IMR-90 (cell line): Measurements from ENCODE around the gene PQBP1. TPM values are rescaled to one million over a fixed set of nuclear protein-coding genes. Genes with fewer than 3 reads are reported as not detected.

Source experiments
- ATAC-seq: fragments of 200-7000 bp; cut with Tn5 transposase; 2 replicates; pipeline ENCODE4 v1.9.1; 2020; ENCODE audit warnings: low read depth, mild to moderate bottlenecking, moderate library complexity
- BruUV-seq: library from RNA; stranded (reverse); fragments of 400-500 nt; replicated peaks from 2 replicates; lab custom pipeline; 2021; lab: Mats Ljungman, UMichigan
- CTCF ChIA-PET: fragments of 300-600 bp; formaldehyde crosslinking; extraction: SDS; loops from one replicate; lab custom pipeline; 2021; ENCODE audit warnings: antibody characterized with exemption; lab: Yijun Ruan, JAX
- POLR2A ChIA-PET: fragments of 300-600 bp; sonication (Branson Sonifier 250); formaldehyde crosslinking; loops from one replicate; lab custom pipeline; 2022; ENCODE audit warnings: antibody characterized with exemption; ENCODE audit not compliant: unreplicated experiment; lab: Charles Lee
- DNase-seq: peaks from one replicate; pipeline ENCODE4 v3.0.0; 2013
- H2AFZ ChIP-seq: replicated peaks from 2 replicates; pipeline ENCODE3; 2013; ENCODE audit warnings: low read length, mild to moderate bottlenecking; ENCODE audit not compliant: poor library complexity
- H2AK5ac ChIP-seq: 2 replicates; pipeline ENCODE4 v1.6.1; 2013; ENCODE audit warnings: low read depth, low read length, inconsistent platforms
- H2AK9ac ChIP-seq: replicated peaks from 2 replicates; pipeline ENCODE3; 2013; ENCODE audit warnings: mild to moderate bottlenecking, low read depth, low read length, moderate library complexity; ENCODE audit not compliant: poor library complexity
- H2BK120ac ChIP-seq: 2 replicates; pipeline ENCODE4 v1.6.1; 2013; ENCODE audit warnings: low read depth, low read length, inconsistent platforms
- H2BK15ac ChIP-seq: 3 replicates; pipeline ENCODE4 v1.6.1; 2013; ENCODE audit warnings: low read depth, low read length, inconsistent platforms
- H2BK20ac ChIP-seq: 2 replicates; pipeline ENCODE4 v1.6.1; 2013; ENCODE audit warnings: low read depth, mild to moderate bottlenecking, inconsistent platforms, low read length, moderate library complexity
- H2BK5ac ChIP-seq: 2 replicates; pipeline ENCODE4 v1.6.1; 2013; ENCODE audit warnings: mild to moderate bottlenecking, low read depth, low read length, inconsistent platforms; ENCODE audit not compliant: poor library complexity, severe bottlenecking
- H3K14ac ChIP-seq: replicated peaks from 2 replicates; pipeline ENCODE4 v1.6.1; 2013; ENCODE audit warnings: low read depth, low read length, inconsistent platforms
- H3K18ac ChIP-seq: 2 replicates; pipeline ENCODE4 v1.6.1; 2013; ENCODE audit warnings: low read depth, low read length, control low read depth
- H3K23ac ChIP-seq: 2 replicates; pipeline ENCODE4 v1.6.1; 2013; ENCODE audit warnings: low read depth, low read length, inconsistent platforms
- H3K27ac ChIP-seq: 2 replicates; pipeline ENCODE4 v1.5.1; 2013; ENCODE audit warnings: mild to moderate bottlenecking, control low read depth, low read length; ENCODE audit not compliant: insufficient read depth
- H3K27me3 ChIP-seq: 2 replicates; pipeline ENCODE4 v1.6.1; 2013; ENCODE audit warnings: low read length; ENCODE audit not compliant: control insufficient read depth, insufficient read depth
- H3K36me3 ChIP-seq: 2 replicates; pipeline ENCODE4 v1.6.1; 2013; ENCODE audit warnings: low read length, mixed read lengths; ENCODE audit not compliant: control insufficient read depth, insufficient read depth
- H3K4ac ChIP-seq: 2 replicates; pipeline ENCODE4 v1.6.1; 2013; ENCODE audit warnings: low read depth, low read length, inconsistent platforms
- H3K4me1 ChIP-seq: 2 replicates; pipeline ENCODE4 v1.6.1; 2013; ENCODE audit warnings: low read length, mixed read lengths; ENCODE audit not compliant: control insufficient read depth, insufficient read depth
- H3K4me2 ChIP-seq: 2 replicates; pipeline ENCODE4 v1.6.1; 2013; ENCODE audit warnings: low read depth, mild to moderate bottlenecking, control low read depth, low read length, moderate library complexity
- H3K4me3 ChIP-seq: 2 replicates; pipeline ENCODE4 v1.5.1; 2013; ENCODE audit warnings: low read depth, mild to moderate bottlenecking, control low read depth, low read length, moderate library complexity; ENCODE audit not compliant: insufficient read depth
- H3K56ac ChIP-seq: 2 replicates; pipeline ENCODE4 v1.6.1; 2013; ENCODE audit warnings: low read length, inconsistent platforms; ENCODE audit not compliant: insufficient read depth; ENCODE audit errors: extremely low read depth
- H3K79me1 ChIP-seq, 2 experiments: 2 replicates each; pipeline ENCODE4 v1.6.1; 2013; ENCODE audit warnings: low read length in 2 of 2, inconsistent platforms in 1 of 2, low read depth in 1 of 2
- H3K9ac ChIP-seq: 2 replicates; pipeline ENCODE4 v1.6.1; 2013; ENCODE audit warnings: low read depth, low read length, control low read depth
- H3K9me1 ChIP-seq: 2 replicates; pipeline ENCODE4 v1.6.1; 2013; ENCODE audit warnings: low read length, inconsistent platforms; ENCODE audit not compliant: insufficient read depth
- H3K9me3 ChIP-seq: 2 replicates; pipeline ENCODE4 v1.6.1; 2013; ENCODE audit warnings: low read length; ENCODE audit not compliant: control insufficient read depth, insufficient read depth
- H4K20me1 ChIP-seq: 2 replicates; pipeline ENCODE4 v1.6.1; 2013; ENCODE audit warnings: low read length, inconsistent platforms; ENCODE audit not compliant: insufficient read depth
- H4K5ac ChIP-seq: 2 replicates; pipeline ENCODE4 v1.6.1; 2013; ENCODE audit warnings: mild to moderate bottlenecking, low read depth, low read length, control low read depth
- H4K8ac ChIP-seq, 2 experiments: 2 replicates each; pipeline ENCODE4 v1.6.1; 2013; ENCODE audit warnings: low read depth in 2 of 2, low read length in 2 of 2, control low read depth in 1 of 2, inconsistent platforms in 1 of 2
- H4K91ac ChIP-seq: 2 replicates; pipeline ENCODE4 v1.6.1; 2013; ENCODE audit warnings: low read depth, low read length, inconsistent platforms; ENCODE audit not compliant: insufficient read depth
- CHD1 ChIP-seq: IDR thresholded peaks from 2 replicates; pipeline ENCODE4 v1.6.1; 2012; ENCODE audit warnings: low read depth, low read length, improper control_type of control experiment
- FOS ChIP-seq: fragments of 150-350 bp; IDR thresholded peaks from 2 replicates; pipeline ENCODE4 v1.6.1; 2016; ENCODE audit warnings: low read depth, low read length
- MAFK ChIP-seq: IDR thresholded peaks from 2 replicates; pipeline ENCODE4 v1.6.1; 2012; ENCODE audit warnings: low read depth, low read length, improper control_type of control experiment
- MAZ ChIP-seq: IDR thresholded peaks from 2 replicates; pipeline ENCODE4 v1.6.1; 2012; ENCODE audit warnings: low read depth, mild to moderate bottlenecking, low read length, improper control_type of control experiment, moderate library complexity, borderline replicate concordance
- MXI1 ChIP-seq: IDR thresholded peaks from 2 replicates; pipeline ENCODE4 v1.6.1; 2012; ENCODE audit warnings: low read depth, mild to moderate bottlenecking, low read length, moderate library complexity, borderline replicate concordance
- RCOR1 ChIP-seq: IDR thresholded peaks from 2 replicates; pipeline ENCODE4 v1.6.1; 2012; ENCODE audit warnings: mild to moderate bottlenecking, low read length, improper control_type of control experiment; ENCODE audit not compliant: insufficient replicate concordance
- RFX5 ChIP-seq: IDR thresholded peaks from 2 replicates; pipeline ENCODE4 v1.8.0; 2012; ENCODE audit warnings: low read depth, mild to moderate bottlenecking, low read length, moderate library complexity
- WGBS, 2 experiments: methylation state at CpG; one replicate each; pipeline versions ENCODE4 v1.1.5 to v1.1.7; 2013; ENCODE audit warnings: missing lambda C conversion rate in 2 of 2; ENCODE audit not compliant: insufficient read length in 1 of 2; ENCODE audit errors: extremely low coverage in 2 of 2; 5-methylcytosine and 5-hydroxymethylcytosine counted together
- dilution Hi-C: fragments of 300-500 bp; cut with HindIII; formaldehyde crosslinking; loops from one replicate; pipeline ENCODE4 v1.14.3; 2018; ENCODE audit warnings: low sequenced_read_pairs; ENCODE audit not compliant: unreplicated experiment
- in situ Hi-C: fragments of 300-500 bp; cut with MboI; formaldehyde crosslinking; loops from 3 replicates; pipeline ENCODE4 v1.14.3; 2019; ENCODE audit warnings: low sequenced_read_pairs, inconsistent platforms, mixed read lengths
- intact Hi-C: fragments of 100-400 bp; cut with micrococcal nuclease; formaldehyde crosslinking; loops from 2 replicates; pipeline ENCODE4 v1.10.0; 2022
- polyA plus RNA-seq, 3 experiments: library from polyadenylated mRNA; depleted of rRNA; stranded (reverse); fragments of >200 nt; gene quantifications; 2 replicates each; pipeline ENCODE4 v1.2.3, GENCODE V29; 2012; ENCODE audit warnings: low replicate concordance in 1 of 3
- total RNA-seq: library from RNA; depleted of rRNA; stranded (reverse); fragments of >200 nt; gene quantifications from 2 replicates; pipeline ENCODE4 v1.2.3, GENCODE V29; 2012
- TF ChIP-seq, protein P1 (sequence below): conservative IDR thresholded peaks from 2 replicates; pipeline ENCODE4 v1.5.1; 2012; ENCODE audit warnings: mild to moderate bottlenecking, low read depth, low read length, improper control_type of control experiment
- TF ChIP-seq, protein P2 (sequence below): fragments of 150-350 bp; IDR thresholded peaks from 2 replicates; pipeline ENCODE4 v1.6.1; 2017; ENCODE audit warnings: mild to moderate bottlenecking, antibody characterized with exemption, low read length, low read depth

PQBP1 gene
- total and polyA plus RNA-seq, 2 of the 4 experiments (the other 2 are of a cell fraction) = 96.4 to 120 TPM

DNA sequence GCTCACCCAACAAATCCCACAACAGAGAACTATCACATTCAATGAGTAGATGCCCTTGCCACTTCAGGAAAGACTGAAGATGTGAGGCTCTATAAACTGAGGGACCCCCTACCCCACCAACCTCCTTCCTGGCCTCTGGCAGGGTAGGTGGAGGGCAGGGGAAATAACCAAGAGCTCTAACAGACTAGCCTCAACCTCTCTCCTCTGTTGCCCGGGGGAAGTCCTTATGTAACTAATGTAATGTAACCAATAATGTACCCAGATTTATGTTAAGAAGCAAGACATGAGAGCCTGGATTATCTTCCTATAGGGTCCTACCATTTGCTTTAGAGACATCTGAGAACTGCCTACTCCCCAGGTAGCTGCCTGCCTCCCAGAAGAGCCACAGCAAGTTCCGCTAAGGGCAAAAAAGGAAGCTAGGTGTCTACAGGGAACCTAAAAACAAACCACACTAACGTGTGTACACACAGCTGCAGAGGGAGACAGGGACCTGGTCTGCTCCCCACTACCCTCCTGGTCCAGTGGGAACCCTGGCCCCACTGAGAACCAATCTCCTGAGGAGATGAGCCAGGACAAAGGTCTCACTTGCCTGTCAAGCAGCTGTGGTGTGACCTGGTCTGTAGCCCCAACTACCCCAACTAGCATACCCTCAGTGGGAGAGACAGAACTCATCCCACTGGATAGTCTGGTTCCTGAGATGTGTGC, 41.9 kb downstream of the PQBP1 start (continued):
- no peak for TF ChIP-seq MXI1

DNA sequence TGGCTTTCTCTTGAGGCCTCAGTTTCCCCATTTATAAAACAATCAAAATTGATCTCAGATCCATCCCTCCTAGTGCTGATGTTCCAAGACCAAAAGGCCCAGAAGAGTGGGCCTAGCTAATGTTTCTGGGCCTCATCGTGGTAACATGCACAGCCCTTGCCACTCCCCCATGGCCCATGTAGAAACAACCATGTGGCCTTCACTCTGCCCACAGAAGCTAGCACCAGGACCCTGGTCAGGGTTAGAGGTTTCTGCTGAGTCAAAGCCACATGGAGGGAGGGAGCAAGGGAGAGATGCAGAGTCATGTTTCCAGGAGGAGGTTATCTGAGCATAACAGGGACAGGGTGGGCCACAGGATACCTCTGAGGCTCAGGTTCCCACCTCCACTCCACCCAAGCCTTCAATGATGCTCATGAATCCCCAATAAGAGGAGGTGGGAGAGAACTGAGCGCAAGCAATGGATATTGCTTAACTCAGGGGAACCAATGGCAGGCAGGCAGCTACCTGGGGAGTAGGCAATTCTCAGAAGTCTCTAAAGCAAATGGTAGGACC, 42.8 kb downstream of the PQBP1 start:
- Histone ChIP-seq H3K56ac (no peak overlapping the region), H3K4ac (no peak overlapping the region), H2BK5ac (no peak overlapping the region), H3K9me1 (peaks cover 4% of the 10 kb centered on the region; the same call in 1 of the 2 replicates), H3K23ac (no peak overlapping the region), H3K9ac (no peak overlapping the region), H3K27me3 (no peaks in the 10 kb centered on the region), H3K4me3 (no peak overlapping the region), H3K9me3 (no peaks in the 10 kb centered on the region), H4K5ac (no peak overlapping the region), H4K20me1 (peaks cover 53% of the 10 kb centered on the region), H3K79me1 (peaks cover 0 to 47% of the 10 kb centered on the region in 2 experiments; a peak in 3 of 4 replicates), H2AK9ac (no peak overlapping the region), H3K4me2 (no peak overlapping the region), H2BK15ac (no peak overlapping the region), H2AK5ac (no peak overlapping the region), H3K4me1 (no peaks in the 10 kb centered on the region; the same call in 1 of the 2 replicates), H3K14ac (no peak overlapping the region; the same call in 1 of the 2 replicates), H4K91ac (no peak overlapping the region), H4K8ac (no peak overlapping the region), H3K18ac (no peak overlapping the region), H2BK20ac (no peak overlapping the region), H2AFZ (no peak overlapping the region), H3K27ac (no peak overlapping the region), H3K36me3 (peaks cover 25% of the 10 kb centered on the region), H2BK120ac (no peak overlapping the region)
- in situ Hi-C loops (no loop called here), dilution Hi-C loops (no loop called here), intact Hi-C loops (loop anchor here (10.0 kb wide), 1 partner anchor 296 kb away; no protein-coding TSS in a partner anchor)
- TF ChIP-seq FOS = no peak
- no peak for TF ChIP-seq RFX5
- no peak for TF ChIP-seq MAFK
- TF ChIP-seq, protein P1, sequence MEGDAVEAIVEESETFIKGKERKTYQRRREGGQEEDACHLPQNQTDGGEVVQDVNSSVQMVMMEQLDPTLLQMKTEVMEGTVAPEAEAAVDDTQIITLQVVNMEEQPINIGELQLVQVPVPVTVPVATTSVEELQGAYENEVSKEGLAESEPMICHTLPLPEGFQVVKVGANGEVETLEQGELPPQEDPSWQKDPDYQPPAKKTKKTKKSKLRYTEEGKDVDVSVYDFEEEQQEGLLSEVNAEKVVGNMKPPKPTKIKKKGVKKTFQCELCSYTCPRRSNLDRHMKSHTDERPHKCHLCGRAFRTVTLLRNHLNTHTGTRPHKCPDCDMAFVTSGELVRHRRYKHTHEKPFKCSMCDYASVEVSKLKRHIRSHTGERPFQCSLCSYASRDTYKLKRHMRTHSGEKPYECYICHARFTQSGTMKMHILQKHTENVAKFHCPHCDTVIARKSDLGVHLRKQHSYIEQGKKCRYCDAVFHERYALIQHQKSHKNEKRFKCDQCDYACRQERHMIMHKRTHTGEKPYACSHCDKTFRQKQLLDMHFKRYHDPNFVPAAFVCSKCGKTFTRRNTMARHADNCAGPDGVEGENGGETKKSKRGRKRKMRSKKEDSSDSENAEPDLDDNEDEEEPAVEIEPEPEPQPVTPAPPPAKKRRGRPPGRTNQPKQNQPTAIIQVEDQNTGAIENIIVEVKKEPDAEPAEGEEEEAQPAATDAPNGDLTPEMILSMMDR = no peak
- TF ChIP-seq CHD1 = no peak
- no peak for TF ChIP-seq MXI1
- TF ChIP-seq RCOR1 = no peak
- TF ChIP-seq, protein P2, sequence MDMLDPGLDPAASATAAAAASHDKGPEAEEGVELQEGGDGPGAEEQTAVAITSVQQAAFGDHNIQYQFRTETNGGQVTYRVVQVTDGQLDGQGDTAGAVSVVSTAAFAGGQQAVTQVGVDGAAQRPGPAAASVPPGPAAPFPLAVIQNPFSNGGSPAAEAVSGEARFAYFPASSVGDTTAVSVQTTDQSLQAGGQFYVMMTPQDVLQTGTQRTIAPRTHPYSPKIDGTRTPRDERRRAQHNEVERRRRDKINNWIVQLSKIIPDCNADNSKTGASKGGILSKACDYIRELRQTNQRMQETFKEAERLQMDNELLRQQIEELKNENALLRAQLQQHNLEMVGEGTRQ = no peak
- TF ChIP-seq MAZ = no peak
- CTCF ChIA-PET = no interaction called here
- DNase-seq = no peak
- POLR2A ChIA-PET = no interaction called here
- no peak for ATAC-seq
- BruUV-seq = no TSS peak
- WGBS, 2 experiments = no CpG with 5 or more reads among the region's 2 CpGs
